Astrocyte (in vitro differentiated cells and primary cell): ENCODE measurements around the gene TRIP4. TPM values are rescaled to one million over a fixed set of nuclear protein-coding genes. Genes with fewer than 3 reads are reported as not detected.
A peak's percentile ranks its signal among the peaks of the same experiment; 100 is the strongest.
"Not testable (repeated sequence)": the region's sequence is repeated elsewhere in the genome, so short reads cannot be mapped to it uniquely, and the experiment has no call there.

ENCODE experiments used
- DNase-seq: peaks from one replicate; pipeline ENCODE4 v3.0.0-alpha.2; 2010; ENCODE audit warnings: low read depth
- FAIRE-seq: peaks from 2 replicates; lab custom pipeline; 2011; peaks lifted over from hg19 to GRCh38; lab: Jason Lieb, UNC
- H2AFZ ChIP-seq: 2 replicates; pipeline ENCODE4 v1.6.0; 2012; ENCODE audit warnings: low read depth, low read length, inconsistent platforms
- H3K27ac ChIP-seq: 2 replicates; pipeline ENCODE4 v1.5.1; 2011; ENCODE audit warnings: low read depth, low read length, inconsistent platforms
- H3K27me3 ChIP-seq: 2 replicates; pipeline ENCODE4 v1.6.0; 2011; ENCODE audit warnings: low read length, inconsistent platforms; ENCODE audit not compliant: insufficient read depth
- H3K36me3 ChIP-seq: 2 replicates; pipeline ENCODE4 v1.5.1; 2011; ENCODE audit warnings: low read length, inconsistent platforms; ENCODE audit not compliant: insufficient read depth
- H3K4me1 ChIP-seq: 2 replicates; pipeline ENCODE4 v1.5.1; 2011; ENCODE audit warnings: low read length, inconsistent platforms; ENCODE audit not compliant: insufficient read depth
- H3K4me2 ChIP-seq: 2 replicates; pipeline ENCODE4 v1.6.0; 2012; ENCODE audit warnings: low read length, inconsistent platforms
- H3K4me3 ChIP-seq: 2 replicates; pipeline ENCODE4 v1.5.1; 2011; ENCODE audit warnings: low read depth, mild to moderate bottlenecking, low read length, inconsistent platforms; ENCODE audit not compliant: insufficient read depth
- H3K79me2 ChIP-seq: 2 replicates; pipeline ENCODE4 v1.6.0; 2012; ENCODE audit warnings: mild to moderate bottlenecking, low read length, inconsistent platforms; ENCODE audit not compliant: insufficient read depth
- H3K9ac ChIP-seq: 2 replicates; pipeline ENCODE4 v1.6.0; 2012; ENCODE audit warnings: mild to moderate bottlenecking, low read length, inconsistent platforms
- H3K9me3 ChIP-seq: 2 replicates; pipeline ENCODE4 v1.5.1; 2012; ENCODE audit warnings: low read depth, mild to moderate bottlenecking, low read length, inconsistent platforms; ENCODE audit not compliant: insufficient read depth
- H4K20me1 ChIP-seq: 2 replicates; pipeline ENCODE4 v1.6.0; 2012; ENCODE audit warnings: low read length, inconsistent platforms; ENCODE audit not compliant: insufficient read depth
- H3K27ac Mint-ChIP-seq: one replicate; pipeline ENCODE4 v1.8.0; 2021; ENCODE audit warnings: mild to moderate bottlenecking, mixed read lengths; ENCODE audit not compliant: unreplicated experiment
- H3K27me3 Mint-ChIP-seq: one replicate; pipeline ENCODE4 v1.8.0; 2021; ENCODE audit warnings: low read depth, mixed read lengths; ENCODE audit not compliant: unreplicated experiment
- H3K36me3 Mint-ChIP-seq: one replicate; pipeline ENCODE4 v1.8.0; 2021; ENCODE audit warnings: low read depth, mixed read lengths; ENCODE audit not compliant: unreplicated experiment
- H3K4me1 Mint-ChIP-seq: one replicate; pipeline ENCODE4 v1.8.0; 2021; ENCODE audit warnings: low read depth, mixed read lengths; ENCODE audit not compliant: unreplicated experiment
- H3K4me3 Mint-ChIP-seq: one replicate; pipeline ENCODE4 v1.8.0; 2021; ENCODE audit warnings: mild to moderate bottlenecking, moderate library complexity, mixed read lengths; ENCODE audit not compliant: unreplicated experiment
- H3K9me3 Mint-ChIP-seq: one replicate; pipeline ENCODE4 v1.8.0; 2021; ENCODE audit warnings: mild to moderate bottlenecking, mixed read lengths; ENCODE audit not compliant: unreplicated experiment
- EZH2 ChIP-seq: IDR thresholded peaks from 2 replicates; pipeline ENCODE4 v1.6.1; 2012; ENCODE audit warnings: mild to moderate bottlenecking, low read length, inconsistent platforms; ENCODE audit not compliant: insufficient read depth
- total RNA-seq: library from RNA; stranded (reverse); gene quantifications from 2 replicates; pipeline ENCODE4 v1.2.1, GENCODE V29; 2021
- TF ChIP-seq, protein P1 (sequence below): IDR thresholded peaks from 2 replicates; pipeline ENCODE4 v1.5.1; 2011; ENCODE audit warnings: low read depth, mild to moderate bottlenecking, inconsistent platforms, low read length, moderate library complexity; ENCODE audit not compliant: insufficient read depth

Gene TRIP4
- total RNA-seq, 1 donor from 2014 or later, result 40.7 TPM

DNA sequence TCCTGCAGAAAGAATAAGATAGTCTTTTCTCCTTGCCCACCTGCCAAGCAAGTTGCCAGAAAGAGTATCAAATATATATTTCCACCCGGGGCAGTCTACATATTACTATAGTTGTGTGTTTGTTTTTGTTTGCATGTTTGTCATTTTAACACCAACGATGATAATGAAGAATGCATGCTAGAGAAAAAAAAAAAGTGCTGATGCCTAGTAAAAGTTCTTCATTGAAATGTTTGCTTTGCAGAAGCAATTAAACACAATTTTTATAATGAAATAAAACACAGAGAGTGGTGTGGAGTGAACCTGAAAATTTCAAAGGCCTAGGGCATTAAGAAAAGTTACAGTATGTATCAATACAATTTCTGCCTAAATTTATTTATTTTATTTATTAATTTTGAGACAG, 3.9 kb upstream of the TRIP4 start:
- no peaks in the 10 kb centered on the region for H4K20me1 ChIP-seq
- Mint-ChIP-seq H3K4me3 (no peak overlapping the region), H3K9me3 (no peaks in the 10 kb centered on the region), H3K36me3 (peaks cover 2% of the 10 kb centered on the region), H3K4me1 (peaks cover 4% of the 10 kb centered on the region), H3K27me3 (peaks cover 3% of the 10 kb centered on the region), H3K27ac (no peak overlapping the region)
- no peaks in the 10 kb centered on the region for H3K27me3 ChIP-seq
- H3K4me3 ChIP-seq, result no peak overlapping the region
- no peaks in the 10 kb centered on the region for H3K9me3 ChIP-seq
- peaks cover 39% of the 10 kb centered on the region for H3K79me2 ChIP-seq
- TF ChIP-seq, protein P1, sequence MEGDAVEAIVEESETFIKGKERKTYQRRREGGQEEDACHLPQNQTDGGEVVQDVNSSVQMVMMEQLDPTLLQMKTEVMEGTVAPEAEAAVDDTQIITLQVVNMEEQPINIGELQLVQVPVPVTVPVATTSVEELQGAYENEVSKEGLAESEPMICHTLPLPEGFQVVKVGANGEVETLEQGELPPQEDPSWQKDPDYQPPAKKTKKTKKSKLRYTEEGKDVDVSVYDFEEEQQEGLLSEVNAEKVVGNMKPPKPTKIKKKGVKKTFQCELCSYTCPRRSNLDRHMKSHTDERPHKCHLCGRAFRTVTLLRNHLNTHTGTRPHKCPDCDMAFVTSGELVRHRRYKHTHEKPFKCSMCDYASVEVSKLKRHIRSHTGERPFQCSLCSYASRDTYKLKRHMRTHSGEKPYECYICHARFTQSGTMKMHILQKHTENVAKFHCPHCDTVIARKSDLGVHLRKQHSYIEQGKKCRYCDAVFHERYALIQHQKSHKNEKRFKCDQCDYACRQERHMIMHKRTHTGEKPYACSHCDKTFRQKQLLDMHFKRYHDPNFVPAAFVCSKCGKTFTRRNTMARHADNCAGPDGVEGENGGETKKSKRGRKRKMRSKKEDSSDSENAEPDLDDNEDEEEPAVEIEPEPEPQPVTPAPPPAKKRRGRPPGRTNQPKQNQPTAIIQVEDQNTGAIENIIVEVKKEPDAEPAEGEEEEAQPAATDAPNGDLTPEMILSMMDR, result no peak
- TF ChIP-seq EZH2, result no peak
- no peak overlapping the region for H3K4me2 ChIP-seq
- no peak overlapping the region for H3K27ac ChIP-seq
- no peak for DNase-seq
- no peak for FAIRE-seq
- no peak overlapping the region for H3K9ac ChIP-seq
- H2AFZ ChIP-seq, result no peak overlapping the region
- H3K36me3 ChIP-seq, result no peaks in the 10 kb centered on the region
- peaks cover 4% of the 10 kb centered on the region for H3K4me1 ChIP-seq

DNA sequence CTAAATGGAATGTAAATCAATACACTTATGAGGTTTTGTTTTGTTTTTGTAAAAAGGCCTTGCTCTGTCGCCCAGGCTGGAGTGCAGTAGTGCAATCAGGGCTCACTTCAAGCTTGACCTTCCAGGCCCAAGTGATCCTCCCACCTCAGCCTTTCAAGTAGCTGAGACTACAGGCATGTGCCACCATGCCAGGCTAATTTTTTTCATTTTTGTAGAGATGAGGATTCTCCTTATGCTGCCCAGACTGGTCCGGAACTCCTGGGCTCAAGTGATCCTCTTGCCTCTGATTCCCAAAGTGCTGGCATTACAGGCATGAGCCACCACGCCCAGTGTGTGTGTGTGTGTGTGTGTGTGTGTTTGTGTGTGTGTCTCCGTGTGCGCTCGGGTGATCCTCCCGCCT, 1.3 kb upstream of the TRIP4 start:
- peaks cover 2% of the 10 kb centered on the region for H3K36me3 Mint-ChIP-seq
- peaks cover 3% of the 10 kb centered on the region for H3K27me3 Mint-ChIP-seq
- FAIRE-seq (no peak), DNase-seq (no peak)
- Histone ChIP-seq H3K9ac (no peak overlapping the region), H3K4me2 (no peak overlapping the region), H3K79me2 (peaks cover 36% of the 10 kb centered on the region), H3K27ac (no peak overlapping the region), H3K4me1 (peaks cover 5% of the 10 kb centered on the region), H3K27me3 (no peaks in the 10 kb centered on the region), H3K36me3 (no peaks in the 10 kb centered on the region), H2AFZ (no peak overlapping the region), H3K4me3 (no peak overlapping the region), H4K20me1 (peaks cover 2% of the 10 kb centered on the region), H3K9me3 (no peaks in the 10 kb centered on the region)
- peaks cover 9% of the 10 kb centered on the region for H3K4me1 Mint-ChIP-seq
- no peak overlapping the region for H3K27ac Mint-ChIP-seq
- TF ChIP-seq EZH2, result no peak
- TF ChIP-seq, protein P1, result no peak
- H3K4me3 Mint-ChIP-seq, result no peak overlapping the region
- no peaks in the 10 kb centered on the region for H3K9me3 Mint-ChIP-seq

DNA sequence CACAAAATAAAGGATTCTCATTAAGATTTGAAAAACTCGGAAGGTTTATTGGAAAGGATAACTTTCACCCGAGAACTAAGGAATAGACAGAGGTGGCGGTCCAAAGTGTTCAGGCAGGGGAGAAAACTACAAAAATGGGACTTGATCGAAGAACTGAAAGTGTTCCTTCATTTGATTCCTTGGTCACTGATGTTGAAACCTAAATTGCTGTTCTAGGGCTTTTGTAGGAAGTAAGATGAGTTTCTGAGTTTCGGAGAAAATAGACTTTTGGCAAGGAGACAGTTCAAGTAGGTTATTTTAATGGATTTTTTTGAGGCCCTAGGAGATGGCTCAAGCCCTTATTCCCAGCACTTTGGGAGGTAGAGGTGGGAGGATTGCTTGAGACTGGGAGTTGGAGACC, 1.4 kb downstream of the TRIP4 start:
- no peak for DNase-seq
- no peak overlapping the region for H3K9ac ChIP-seq
- Mint-ChIP-seq H3K9me3 (no peaks in the 10 kb centered on the region), H3K27me3 (no peaks in the 10 kb centered on the region), H3K4me3 (peak overlapping the region; percentile 97), H3K4me1 (peaks cover 9% of the 10 kb centered on the region), H3K36me3 (peaks cover 4% of the 10 kb centered on the region), H3K27ac (peak overlapping the region; percentile 77)
- H4K20me1 ChIP-seq, result peaks cover 14% of the 10 kb centered on the region
- peak overlapping the region; percentile 84 for H3K4me2 ChIP-seq
- H3K4me1 ChIP-seq, result peaks cover 5% of the 10 kb centered on the region
- FAIRE-seq, result no peak
- H3K79me2 ChIP-seq, result peaks cover 52% of the 10 kb centered on the region
- peak overlapping the region; percentile 95 for H3K4me3 ChIP-seq
- no peaks in the 10 kb centered on the region for H3K27me3 ChIP-seq
- no peak overlapping the region for H3K27ac ChIP-seq
- no peak overlapping the region for H2AFZ ChIP-seq
- TF ChIP-seq, protein P1, result no peak
- TF ChIP-seq EZH2, result no peak
- peaks cover 5% of the 10 kb centered on the region for H3K36me3 ChIP-seq
- no peaks in the 10 kb centered on the region for H3K9me3 ChIP-seq

DNA sequence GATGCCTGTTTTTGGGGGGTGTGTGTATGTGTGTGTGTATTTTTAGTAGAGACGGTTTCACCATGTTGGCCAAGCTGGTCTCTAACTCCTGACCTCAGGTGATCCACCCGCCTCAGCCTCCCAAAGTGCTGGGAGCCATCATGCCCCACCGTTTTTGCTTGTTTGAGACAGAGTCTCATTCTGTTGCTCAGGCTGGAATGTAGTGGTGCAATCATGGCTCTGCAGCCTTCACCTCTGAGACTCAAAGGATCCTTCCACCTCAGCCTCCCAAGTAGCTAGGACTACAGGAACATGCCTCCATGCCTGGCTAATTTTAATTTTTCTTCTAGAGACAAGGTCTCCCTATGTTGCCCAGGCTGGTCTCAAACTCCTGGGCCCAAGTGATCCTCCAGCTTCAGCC, 4.8 kb downstream of the TRIP4 start:
- H4K20me1 ChIP-seq, result peaks cover 14% of the 10 kb centered on the region
- not testable (repeated sequence) for H3K4me3 ChIP-seq, H3K9me3 ChIP-seq, H3K4me3 Mint-ChIP-seq, H3K27ac ChIP-seq, DNase-seq, H3K27ac Mint-ChIP-seq, FAIRE-seq, H3K9ac ChIP-seq, H3K9me3 Mint-ChIP-seq, H3K4me2 ChIP-seq, H3K27me3 Mint-ChIP-seq, H3K27me3 ChIP-seq, H3K4me1 ChIP-seq, H2AFZ ChIP-seq
- peaks cover 22% of the 10 kb centered on the region for H3K36me3 ChIP-seq
- H3K79me2 ChIP-seq, result peaks cover 50% of the 10 kb centered on the region
- peaks cover 12% of the 10 kb centered on the region for H3K36me3 Mint-ChIP-seq
- peaks cover 15% of the 10 kb centered on the region for H3K4me1 Mint-ChIP-seq
